ENCODE data around the gene DEDD2.

Gene DEDD2

GRCh38 chr19:42198676-42199439, 18.6 kb downstream of the DEDD2 start:
- DNase-seq = peak; percentile 78

GRCh38 chr19:42197375-42197817, 20.1 kb downstream of the DEDD2 start:
- no peak for DNase-seq

- DNase-seq = no peak
Observed at GRCh38 chr19:42196011-42197001, 21.2 kb downstream of the DEDD2 start.

GRCh38 chr19:42193706-42194105, 23.8 kb downstream of the DEDD2 start:
- DNase-seq = no peak

GRCh38 chr19:42193294-42193693, 24.2 kb downstream of the DEDD2 start:
- DNase-seq = no peak

- DNase-seq = no peak
Observed at GRCh38 chr19:42191855-42192254, 25.6 kb downstream of the DEDD2 start.

GRCh38 chr19:42191330-42191729, 26.1 kb downstream of the DEDD2 start:
- DNase-seq = no peak

GRCh38 chr19:42189133-42189532, 28.3 kb downstream of the DEDD2 start:
- DNase-seq = no peak

GRCh38 chr19:42188665-42189064, 28.8 kb downstream of the DEDD2 start:
- DNase-seq = no peak

GRCh38 chr19:42185277-42185676, 32.2 kb downstream of the DEDD2 start:
- DNase-seq = peak; percentile 31

GRCh38 chr19:42184401-42184861, 33.0 kb downstream of the DEDD2 start:
- peak; percentile 60 for DNase-seq

- DNase-seq = no peak
Observed at GRCh38 chr19:42178791-42179674, 38.4 kb downstream of the DEDD2 start.

- DNase-seq = no peak
Observed at GRCh38 chr19:42177686-42178019, 39.8 kb downstream of the DEDD2 start.

GRCh38 chr19:42176990-42177685, 40.3 kb downstream of the DEDD2 start:
- DNase-seq = peak; percentile 75

- DNase-seq = no peak
Observed at GRCh38 chr19:42176649-42176989, 40.9 kb downstream of the DEDD2 start.

GRCh38 chr19:42175952-42176648, 41.4 kb downstream of the DEDD2 start:
- DNase-seq = no peak

GRCh38 chr19:42174958-42175734, 42.3 kb downstream of the DEDD2 start:
- DNase-seq = no peak

GRCh38 chr19:42174188-42174587, 43.3 kb downstream of the DEDD2 start:
- DNase-seq = no peak

- DNase-seq = no peak
Observed at GRCh38 chr19:42173695-42174094, 43.8 kb downstream of the DEDD2 start.

- DNase-seq = no peak
Observed at GRCh38 chr19:42172261-42172660, 45.2 kb downstream of the DEDD2 start.

GRCh38 chr19:42170715-42171114, 46.8 kb downstream of the DEDD2 start:
- no peak for DNase-seq
